Urothelium cell line (cell line): ENCODE measurements around the gene C11orf91.
"Not testable (repeated sequence)": the region's sequence is repeated elsewhere in the genome, so short reads cannot be mapped to it uniquely, and the experiment has no call there.

ENCODE experiments used
- DNase-seq: peaks from one replicate; pipeline ENCODE4 v3.0.0; 2011; ENCODE audit warnings: low spot score, mixed read lengths
- FAIRE-seq: peaks from 2 replicates; lab custom pipeline; 2011; peaks lifted over from hg19 to GRCh38; lab: Jason Lieb, UNC

C11orf91 gene

DNA sequence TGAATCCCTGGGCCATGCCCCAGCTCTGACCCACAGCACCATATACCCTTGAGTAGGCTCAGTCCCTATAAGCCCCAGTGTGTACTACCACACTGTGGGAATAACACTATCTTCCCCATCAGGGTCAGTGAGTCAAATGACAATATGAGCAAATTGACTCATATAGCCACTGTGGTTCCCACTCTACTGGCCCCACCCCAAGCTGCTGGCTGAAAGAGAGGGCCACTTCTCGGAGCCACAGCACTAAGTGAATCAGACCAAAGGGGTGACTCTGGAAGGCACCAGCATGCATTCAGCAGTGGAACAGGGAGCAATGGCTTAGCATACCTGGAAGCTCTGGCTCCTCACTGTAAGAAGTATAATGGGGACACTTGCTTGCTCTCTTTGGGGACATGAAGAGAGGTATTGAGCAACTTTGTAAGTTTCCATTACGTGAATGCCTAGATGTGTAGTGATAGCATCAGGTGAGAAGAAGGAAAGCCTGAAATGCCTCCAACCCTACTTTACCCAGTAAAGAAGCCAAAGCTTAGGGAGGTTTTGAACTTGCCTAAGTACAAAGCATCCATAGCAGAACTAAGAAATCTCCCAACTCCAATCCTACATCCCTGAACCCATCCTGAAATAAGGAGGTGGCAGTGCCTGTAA, 22.1 kb upstream of the C11orf91 start:
- DNase-seq (peak; percentile 25), FAIRE-seq (no peak)

DNA sequence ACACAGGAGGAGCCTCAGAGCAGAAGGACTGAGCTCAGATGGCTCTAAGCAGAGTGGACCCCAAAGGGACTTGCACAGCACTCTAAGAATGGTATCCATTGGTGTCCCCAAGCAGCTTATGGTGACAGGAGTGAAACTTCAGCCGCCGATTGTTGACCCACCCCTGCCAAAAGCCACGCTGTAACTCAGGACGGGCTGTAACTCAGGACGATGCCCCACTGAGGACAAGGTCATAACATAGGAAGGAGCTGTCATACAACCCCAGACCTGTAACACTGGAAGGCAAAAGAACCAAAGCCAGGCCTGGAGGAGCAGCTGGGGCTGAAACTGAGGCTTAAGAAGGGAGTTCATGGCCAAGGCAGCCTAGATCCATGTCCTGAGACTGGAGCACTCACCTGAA, 21.4 kb upstream of the C11orf91 start:
- DNase-seq (no peak), FAIRE-seq (no peak)

DNA sequence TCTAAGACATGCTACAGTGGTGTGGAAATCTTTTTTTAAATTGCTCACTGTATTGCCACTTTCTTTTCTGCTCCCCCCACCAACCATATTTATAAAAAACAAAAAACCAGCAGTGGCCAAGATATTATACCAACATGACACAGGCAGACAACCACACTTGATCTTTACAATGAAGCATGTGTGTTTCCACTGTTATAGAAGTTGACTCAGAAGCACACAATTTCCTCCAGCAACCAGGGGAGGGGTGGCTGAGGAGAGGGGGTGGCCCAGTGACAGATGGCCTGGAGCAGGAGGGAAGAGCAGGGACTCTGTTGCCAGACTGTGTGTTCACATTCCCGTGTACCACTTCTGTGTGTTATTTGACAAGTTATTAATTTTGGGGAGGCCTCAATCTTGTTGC, 20.8 kb upstream of the C11orf91 start:
- DNase-seq (peak; percentile 61), FAIRE-seq (no peak)

DNA sequence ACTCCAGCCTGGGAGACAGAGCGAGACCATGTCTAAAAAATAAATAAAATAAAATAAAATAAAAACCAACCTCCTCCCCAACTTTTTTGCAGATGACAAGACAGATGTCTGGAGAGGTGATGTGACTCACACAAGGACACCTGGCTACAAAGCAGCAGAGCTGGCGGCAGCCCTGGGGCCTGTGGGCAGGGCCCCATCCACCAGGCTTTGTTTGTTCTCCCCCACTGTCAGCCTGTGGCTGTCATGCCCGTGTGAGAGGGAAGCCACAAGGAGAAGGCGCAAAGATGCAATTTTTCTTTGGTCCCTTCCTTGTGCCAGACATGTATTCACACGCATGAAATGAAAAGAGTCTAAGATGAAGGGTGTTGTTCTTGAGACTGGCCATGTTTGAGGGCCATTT, 19.0 kb upstream of the C11orf91 start:
- no peak for DNase-seq
- no peak for FAIRE-seq

DNA sequence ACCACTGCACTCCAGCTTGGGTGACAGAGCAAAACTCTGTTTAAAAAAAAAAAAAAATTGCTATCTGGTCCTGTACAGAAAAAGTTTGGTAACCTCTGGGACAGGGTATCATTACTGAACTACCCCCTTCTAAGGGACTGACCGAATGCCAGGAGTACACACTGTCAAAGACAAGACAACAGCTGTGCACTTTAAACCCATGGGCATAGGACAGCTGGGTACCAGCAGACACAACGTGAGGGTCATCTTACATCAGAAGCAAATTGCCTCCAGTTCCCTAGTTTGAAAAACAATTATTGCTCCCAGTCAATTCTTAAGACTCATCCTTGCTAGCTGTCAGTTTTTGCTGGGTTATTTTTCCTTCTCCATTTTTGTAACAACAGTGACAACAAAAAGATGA, 17.8 kb upstream of the C11orf91 start:
- FAIRE-seq: no peak
- no peak for DNase-seq

DNA sequence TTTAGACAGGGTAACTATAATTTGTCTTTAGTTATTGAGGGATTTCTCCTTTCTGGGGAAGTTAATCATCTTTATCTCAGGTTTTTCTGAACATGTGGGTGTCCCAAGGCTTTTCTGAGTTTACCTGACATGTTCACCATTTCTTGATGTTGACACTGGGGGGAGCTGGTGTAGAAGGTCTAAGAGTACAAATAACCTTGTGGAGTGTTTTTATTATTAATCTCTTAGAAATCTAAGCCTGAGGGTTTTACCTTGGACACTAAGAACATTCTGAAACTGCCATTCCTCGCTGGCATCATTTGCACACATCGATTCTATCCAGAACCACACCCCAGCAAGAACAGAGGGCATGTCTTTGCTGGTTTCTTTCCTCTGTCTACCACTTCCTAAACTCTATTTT, 15.6 kb upstream of the C11orf91 start:
- FAIRE-seq (no peak), DNase-seq (no peak)

DNA sequence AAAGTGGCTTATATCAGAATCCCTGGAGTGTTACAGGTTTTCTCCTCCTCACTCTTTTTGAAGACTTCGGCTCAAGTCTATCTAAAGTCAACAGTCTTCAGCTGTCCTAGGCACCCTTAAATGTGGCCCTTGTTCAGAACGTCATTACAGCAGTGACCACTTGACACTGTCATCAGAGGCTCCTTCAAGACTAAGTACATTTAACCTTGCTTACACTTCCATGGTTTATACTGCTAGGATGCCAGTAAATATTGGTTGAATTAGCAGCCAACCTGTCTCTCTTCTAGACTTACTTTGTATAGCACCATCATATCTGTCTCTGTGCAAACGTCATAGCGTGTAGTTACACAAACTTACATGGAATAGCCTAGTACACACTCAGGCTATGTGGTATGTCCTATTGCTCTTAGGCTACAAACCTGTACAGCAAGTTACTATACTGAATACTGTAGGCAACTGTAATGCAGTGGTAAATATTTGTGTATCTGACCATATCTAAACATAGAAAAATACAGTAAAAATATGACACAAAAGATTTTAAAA, 13.3 kb upstream of the C11orf91 start:
- no peak for FAIRE-seq
- DNase-seq: no peak

DNA sequence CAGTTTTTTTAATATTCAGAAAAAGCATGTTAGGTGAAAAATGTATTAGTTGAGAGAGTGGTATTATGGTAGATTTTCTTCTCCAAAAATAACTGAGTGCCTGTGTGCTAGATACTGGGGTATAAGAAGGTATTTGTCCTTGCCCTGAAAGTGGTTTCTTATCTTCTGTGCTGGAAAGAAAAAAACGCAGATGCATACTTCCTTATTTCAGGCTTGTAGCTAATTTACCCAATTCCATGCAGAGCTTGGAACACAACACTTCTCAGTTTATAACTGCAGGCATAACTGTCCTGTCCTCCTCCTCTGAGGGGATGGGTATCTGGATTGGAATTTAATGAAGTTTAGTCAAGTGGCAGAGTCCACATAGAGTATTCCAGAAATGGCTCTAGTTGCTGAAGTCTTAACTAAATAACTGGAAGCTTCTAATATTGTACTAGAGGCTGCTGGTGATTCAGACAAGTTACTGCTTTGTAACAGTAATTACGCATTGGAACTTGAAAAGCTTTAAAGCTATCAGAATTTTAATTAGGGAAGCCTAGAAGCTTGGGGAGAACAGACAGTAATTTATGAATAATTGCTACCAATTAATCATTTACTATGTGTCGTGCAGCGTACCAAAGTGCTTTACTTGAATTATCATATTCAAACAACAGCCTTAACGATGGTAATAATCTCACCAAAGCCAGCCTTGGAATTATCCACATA, 12.7 kb upstream of the C11orf91 start:
- DNase-seq: no peak

DNA sequence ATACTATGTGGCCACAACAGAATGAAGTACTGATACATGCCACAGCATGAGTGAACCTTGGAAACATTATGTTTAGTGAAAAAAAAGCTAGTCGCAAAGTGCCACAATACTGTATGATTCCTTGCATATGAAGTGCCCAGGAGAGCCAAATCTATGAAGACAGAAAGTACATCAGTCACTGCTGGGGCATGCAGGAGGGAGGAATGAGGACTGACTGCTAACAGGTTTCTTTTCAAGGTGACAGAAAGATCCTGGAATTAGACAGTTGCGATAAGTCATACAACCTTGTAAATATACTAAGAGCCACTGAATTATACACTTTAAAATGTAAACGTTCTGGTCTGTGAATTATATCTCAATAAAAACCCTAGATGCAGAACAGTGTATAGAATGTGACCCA, 11.8 kb upstream of the C11orf91 start:
- no peak for FAIRE-seq
- no peak for DNase-seq

More for the DNA sequence above, 12.7 kb upstream of the C11orf91 start:
- no peak for FAIRE-seq

DNA sequence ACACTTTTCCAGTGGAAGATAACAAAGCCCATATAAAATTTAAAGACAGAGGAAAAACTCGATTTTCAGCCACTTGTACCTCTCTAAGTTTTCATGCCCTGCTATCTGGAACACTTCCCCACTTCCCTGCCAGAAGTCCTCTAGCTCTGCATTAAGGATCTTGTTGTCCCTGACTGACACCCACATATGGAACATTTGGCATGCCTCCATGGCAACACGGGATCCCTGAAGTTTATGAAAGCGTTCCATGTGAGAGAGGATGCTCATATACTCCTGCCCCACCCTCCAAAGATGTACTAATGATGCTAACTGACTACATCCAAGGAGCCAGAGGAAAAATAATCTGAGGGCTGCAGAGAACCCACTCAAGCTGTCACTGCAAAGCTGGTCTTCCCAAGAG, 8.8 kb upstream of the C11orf91 start:
- no peak for FAIRE-seq
- DNase-seq: no peak

DNA sequence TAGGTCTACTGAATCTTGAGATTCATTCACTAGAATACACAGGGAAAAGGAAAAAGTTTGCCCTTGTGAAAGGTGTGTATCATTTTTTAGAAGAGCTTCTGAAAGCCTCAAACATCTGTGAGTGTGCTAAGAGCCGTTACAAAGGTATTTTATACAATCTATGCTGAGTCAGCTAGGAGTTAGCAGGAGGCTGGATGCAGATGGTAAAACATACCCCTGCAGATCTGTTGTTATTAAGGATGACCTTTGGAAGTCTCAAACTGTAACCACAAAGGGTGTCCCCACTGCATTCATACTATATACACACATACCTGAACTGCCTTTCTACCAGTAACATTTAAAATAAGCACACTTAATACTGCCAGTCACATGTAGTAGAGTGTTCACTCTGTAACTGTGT, 8.4 kb upstream of the C11orf91 start:
- DNase-seq (no peak), FAIRE-seq (no peak)

DNA sequence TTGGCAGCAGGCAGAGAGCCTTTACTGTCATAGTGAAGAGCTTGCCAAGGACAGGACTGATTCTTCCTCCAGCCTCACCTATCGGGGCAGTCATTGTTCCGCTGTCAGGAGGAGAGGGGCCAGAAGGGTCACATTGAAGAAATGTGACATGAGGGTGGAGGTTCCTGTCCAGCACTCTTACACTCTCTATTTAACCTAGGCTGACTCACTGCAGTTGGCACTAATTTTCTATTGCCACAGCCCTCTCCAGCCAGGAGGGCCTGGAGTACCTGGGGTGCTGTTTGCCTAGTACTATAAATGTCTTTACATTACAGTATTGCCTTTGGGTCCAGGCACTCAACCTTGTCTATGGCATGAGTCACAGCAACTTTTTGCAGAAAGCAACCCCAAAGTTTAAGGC, 7.2 kb upstream of the C11orf91 start:
- FAIRE-seq, DNase-seq: not testable (repeated sequence)

DNA sequence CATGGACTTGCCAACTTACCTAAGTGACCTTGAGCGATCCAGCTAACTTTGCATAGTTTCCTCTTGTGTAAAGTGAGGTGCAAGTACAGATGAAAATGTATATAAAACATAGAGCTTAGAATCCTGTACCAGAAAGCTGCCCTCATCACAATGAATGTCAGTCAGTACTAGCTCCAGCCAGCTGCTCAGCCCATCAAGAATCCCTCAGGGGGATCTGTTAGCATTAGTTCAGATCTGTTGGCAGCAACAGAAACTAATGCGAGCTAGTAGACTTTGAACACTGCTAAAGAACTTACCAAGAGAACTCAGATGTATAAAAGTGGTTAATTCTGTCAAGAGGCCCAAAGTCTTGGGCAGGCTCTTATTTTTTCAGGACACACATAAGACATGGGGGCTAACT, 6.3 kb upstream of the C11orf91 start:
- DNase-seq (no peak), FAIRE-seq (no peak)

DNA sequence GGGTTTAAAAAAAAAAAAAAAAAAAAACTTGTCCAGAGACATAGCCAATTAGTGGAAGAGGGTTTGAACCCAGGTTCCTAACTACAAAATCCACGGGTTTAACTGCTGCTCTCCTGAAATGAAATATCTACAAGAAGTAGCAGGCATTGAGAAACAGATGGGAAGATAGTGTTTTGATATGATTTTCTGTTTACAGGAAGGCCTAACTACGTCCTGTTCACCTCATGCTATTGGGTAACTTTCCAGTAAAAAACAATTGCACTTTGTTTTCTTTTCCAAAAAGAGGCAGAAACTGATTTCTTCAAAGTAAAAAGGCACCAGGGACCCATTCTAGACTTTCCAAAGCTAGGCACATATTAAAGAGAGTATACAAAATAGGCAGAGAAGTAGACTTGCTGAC, 5.9 kb upstream of the C11orf91 start:
- FAIRE-seq (no peak), DNase-seq (no peak)

DNA sequence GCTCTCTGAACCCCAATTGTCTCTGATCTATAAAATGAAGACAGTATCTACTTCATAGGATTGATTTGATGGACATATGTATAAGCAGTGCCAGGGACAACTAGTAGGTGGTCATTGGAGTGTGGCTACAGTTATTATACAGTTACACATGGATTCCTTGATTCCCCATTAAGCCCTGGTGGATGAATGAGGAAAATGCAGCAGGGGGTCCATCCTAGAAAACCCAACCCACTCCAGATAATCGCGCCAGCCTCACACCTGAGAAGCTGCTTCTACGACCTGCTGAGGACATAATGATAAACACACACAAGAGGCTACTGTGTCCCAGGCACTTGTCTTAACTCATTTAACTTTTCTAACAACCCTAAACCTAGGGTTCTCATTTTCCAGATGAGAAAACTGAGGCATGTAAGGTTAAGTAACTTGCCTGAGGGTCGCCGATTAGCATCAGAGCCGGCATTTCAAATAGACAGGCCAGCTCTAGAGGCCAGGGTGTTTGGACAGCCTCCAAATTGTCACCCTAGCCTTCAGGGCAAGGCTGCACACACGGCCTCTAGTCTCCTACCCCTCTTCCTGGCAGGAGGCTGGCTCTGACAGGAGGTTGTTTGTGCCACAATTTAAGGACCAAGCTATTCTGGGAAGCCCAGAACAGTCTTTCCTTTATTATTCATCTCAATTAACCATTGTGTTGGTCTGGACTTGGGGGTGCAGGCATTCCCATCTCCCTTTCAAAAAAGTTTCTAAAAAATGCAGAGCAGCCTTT, 3.8 kb upstream of the C11orf91 start:
- FAIRE-seq: no peak

DNA sequence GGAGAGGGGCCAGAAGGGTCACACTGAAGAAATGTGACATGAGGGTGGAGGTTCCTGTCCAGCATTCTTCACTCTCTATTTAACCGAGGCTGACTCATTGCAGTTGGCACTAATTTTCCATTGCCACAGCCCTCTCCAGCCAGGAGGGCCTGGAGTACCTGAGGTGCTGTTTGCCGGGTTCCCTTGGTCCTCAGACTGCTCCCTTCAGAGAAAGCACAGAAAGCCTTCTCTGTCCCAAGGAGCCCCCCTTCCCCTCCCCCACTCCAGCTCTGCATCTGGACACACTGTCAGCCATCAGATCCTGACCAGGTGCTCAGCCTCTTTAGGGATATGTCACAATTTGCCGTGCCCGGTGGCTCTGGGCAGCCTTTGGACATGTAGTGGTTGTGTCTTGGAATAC, 3.2 kb upstream of the C11orf91 start:
- no peak for FAIRE-seq
- DNase-seq: peak; percentile 17

More for the DNA sequence above, 3.8 kb upstream of the C11orf91 start:
- no peak for DNase-seq

DNA sequence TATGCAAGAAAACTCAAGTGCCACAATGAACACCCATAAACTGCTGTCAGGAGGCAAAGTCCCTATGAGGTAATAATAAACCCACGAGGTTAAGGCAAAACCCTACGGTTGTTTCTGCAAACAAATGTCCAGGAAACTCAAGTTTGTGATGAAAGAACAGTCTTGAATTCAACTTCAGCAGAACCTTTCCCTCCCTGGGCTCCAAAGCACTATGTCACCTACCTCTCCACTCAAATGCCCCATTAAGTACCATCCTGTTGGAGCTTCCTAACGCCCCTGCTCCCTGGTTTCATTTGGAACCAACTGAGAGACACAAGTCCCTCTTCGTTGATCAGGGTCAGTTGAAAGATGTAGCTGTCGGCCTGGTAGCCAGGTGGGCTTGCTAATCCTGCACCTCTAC, 2.6 kb upstream of the C11orf91 start:
- DNase-seq (no peak), FAIRE-seq (no peak)

DNA sequence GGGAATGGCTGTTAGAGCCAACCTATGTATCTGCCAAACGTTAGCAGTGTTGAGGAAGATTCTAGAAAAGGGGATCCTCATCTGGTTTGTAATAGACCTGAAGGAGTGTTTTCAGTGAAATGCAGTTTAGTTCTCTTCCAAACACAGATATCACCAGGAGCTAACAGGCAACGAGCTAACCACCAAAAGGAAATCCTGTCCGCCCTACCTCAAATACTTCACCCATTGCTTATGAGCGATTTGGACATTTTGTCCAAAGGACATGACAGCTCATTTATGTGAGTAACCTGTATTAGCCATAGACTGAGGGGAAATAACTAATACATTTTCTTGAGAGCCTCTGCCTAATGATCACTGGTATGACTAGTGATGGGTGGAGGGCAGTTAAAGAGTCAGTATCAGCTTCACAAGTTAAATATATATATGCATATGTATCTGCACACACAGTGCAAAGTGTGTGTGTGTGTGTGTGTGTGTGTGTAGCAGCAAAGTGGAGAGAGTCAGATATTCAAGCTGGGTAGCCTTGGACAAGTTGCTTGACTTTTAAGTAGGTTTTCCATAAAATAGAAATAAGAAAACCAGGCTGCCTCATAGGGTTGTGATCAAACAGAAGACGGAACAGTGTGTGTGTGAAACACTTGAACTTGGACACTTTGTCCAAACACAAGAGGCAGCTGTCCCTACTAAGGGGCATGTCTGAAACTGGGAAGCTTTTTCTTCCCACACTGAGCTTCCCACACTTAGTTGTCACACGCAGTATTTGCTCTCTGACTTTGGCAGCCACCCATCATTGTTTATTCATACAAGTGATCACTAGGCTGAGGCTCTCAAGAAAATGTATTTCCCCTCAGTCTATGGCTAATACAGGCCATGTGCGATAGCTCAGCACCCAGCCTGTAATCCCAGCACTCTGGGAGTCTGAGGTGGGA, 940 bp upstream of the C11orf91 start:
- no peak for FAIRE-seq
- DNase-seq: no peak

DNA sequence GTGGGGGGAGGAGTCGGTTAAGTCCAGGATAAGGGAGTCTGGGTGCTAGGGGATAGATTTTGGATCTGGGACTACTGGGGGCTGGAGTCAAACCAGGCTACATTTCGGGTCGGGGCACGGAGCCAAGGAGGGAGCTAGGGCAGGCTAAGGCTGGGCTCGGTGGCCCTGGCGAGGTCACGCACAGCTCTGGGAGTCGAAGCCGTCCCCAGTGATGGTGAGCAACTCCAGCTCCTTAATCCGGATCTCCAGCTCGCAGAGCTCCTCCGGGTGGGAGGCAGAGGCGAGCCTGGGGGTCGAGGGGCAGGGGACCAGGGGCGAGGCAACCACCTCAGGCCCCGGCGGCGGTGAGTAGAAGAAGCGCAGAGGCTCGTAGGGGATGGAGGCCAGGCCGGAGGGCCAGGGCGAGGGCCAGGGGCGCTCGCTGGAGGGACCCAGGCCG, 544 bp downstream of the C11orf91 start:
- DNase-seq: no peak
- FAIRE-seq: no peak

DNA sequence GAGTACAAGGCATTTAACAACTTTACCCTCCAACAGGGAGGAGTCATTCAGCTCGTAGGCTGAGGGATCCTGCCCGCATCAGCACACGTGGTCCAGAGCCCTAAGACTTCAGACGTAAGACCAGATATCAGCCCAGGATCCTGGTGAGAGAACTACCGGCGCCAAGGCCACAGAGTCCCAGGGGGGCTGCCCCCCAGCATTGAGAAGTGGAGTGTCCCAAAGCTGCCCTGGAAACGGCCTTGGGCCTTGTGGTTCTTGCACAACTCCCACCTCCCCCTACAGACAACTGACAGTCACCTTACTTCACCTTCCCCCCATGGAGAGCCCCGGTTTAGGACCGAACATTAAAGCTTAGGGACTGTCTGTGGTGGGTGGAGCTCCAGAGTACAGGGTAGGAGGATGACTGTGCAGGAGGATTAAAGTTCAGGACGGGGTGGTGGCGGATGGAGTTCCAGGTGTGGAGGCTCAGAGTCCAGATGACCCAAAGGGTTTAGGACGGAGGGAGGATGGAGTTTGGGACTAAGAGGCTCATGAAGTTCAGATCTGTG, 1.0 kb downstream of the C11orf91 start:
- no peak for DNase-seq

More for the DNA sequence above, 1.0 kb downstream of the C11orf91 start:
- FAIRE-seq: no peak
